Right lobe of liver (tissue), 4 donors: ENCODE results near the gene CUBN.

Source experiments
- POLR2A ChIP-seq: fragments of 450-650 bp; IDR thresholded peaks from one replicate; pipeline ENCODE4 v1.6.1; 2017; ENCODE audit warnings: antibody characterized with exemption, mild to moderate bottlenecking
- TF ChIP-seq, protein P1 (sequence below), 4 donors: fragments of 200-600 bp in 3 of 4; fragments of 450-650 bp in 1 of 4; IDR thresholded peaks; one replicate each; pipeline versions ENCODE4 v1.5.1 to v1.8.0; 2016 to 2022; ENCODE audit warnings: antibody characterized with exemption in 4 of 4, mild to moderate bottlenecking in 2 of 4
- donor health status: DM: no; HTN: no; CAD: no.
- donor health status: DM: no; HTN: no; CAD: no.
- donor health status: DM: no; HTN: yes; CAD: no.

DNA sequence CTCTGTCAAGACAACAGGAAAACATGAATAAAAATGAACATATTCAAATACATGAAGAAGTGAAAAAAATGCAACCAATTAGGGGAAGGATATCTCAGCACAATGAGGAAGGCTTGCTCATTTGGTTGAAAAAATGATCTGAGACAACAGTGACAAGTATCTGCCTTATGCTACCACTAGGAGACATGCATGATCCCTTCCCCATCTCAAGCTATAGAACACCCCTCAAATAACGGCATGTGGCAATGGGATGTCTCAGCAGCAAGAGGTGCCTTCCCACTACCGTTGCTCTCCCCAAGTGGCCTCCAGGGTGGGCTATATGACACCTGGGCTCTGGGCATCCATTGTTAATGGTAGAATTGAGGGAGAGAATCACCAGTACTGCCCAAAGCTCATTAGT, 214.3 kb downstream of the CUBN start:
- TF ChIP-seq, protein P1, sequence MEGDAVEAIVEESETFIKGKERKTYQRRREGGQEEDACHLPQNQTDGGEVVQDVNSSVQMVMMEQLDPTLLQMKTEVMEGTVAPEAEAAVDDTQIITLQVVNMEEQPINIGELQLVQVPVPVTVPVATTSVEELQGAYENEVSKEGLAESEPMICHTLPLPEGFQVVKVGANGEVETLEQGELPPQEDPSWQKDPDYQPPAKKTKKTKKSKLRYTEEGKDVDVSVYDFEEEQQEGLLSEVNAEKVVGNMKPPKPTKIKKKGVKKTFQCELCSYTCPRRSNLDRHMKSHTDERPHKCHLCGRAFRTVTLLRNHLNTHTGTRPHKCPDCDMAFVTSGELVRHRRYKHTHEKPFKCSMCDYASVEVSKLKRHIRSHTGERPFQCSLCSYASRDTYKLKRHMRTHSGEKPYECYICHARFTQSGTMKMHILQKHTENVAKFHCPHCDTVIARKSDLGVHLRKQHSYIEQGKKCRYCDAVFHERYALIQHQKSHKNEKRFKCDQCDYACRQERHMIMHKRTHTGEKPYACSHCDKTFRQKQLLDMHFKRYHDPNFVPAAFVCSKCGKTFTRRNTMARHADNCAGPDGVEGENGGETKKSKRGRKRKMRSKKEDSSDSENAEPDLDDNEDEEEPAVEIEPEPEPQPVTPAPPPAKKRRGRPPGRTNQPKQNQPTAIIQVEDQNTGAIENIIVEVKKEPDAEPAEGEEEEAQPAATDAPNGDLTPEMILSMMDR (IDR thresholded peaks at IDR 0.05), result no peak
- no peak for TF ChIP-seq POLR2A
